Mammary epithelial cell (primary cell): ENCODE measurements around the gene RDX.

Experiments
- EZH2 ChIP-seq: IDR thresholded peaks from 2 replicates; pipeline ENCODE4 v1.6.1; 2012; ENCODE audit warnings: low read length, inconsistent platforms, borderline replicate concordance
- TF ChIP-seq, protein P1 (sequence below), 2 donors: IDR thresholded peaks in 1 of 2; conservative IDR thresholded peaks in 1 of 2; 2 replicates each; pipeline ENCODE4 v1.5.1; 2011 to 2012; ENCODE audit warnings: inconsistent platforms in 2 of 2, low read length in 2 of 2, mild to moderate bottlenecking in 2 of 2, control low read depth in 1 of 2, low read depth in 1 of 2; ENCODE audit not compliant: insufficient read depth in 1 of 2; ENCODE audit errors: extremely low read depth in 1 of 2

DNA sequence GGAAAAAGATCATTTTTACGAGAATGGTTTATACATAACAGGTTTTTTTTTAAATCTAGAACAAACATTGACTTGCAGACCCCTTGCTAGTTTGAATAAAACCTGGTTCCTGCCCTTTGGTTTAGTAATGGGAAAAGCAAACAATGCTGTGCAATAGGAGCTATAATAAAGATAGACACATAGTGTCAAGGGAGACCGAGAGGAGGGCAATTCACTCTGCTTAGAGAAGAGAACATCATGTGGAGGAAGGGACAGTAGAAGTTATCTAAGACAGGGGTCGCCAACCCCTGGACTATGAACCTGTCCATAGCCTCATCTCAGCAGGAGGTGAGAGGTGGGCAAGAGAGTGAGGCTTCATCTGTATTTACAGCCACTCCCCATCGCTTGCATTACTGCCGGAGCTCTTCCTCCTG lies 7.0 kb upstream of the RDX start:
- TF ChIP-seq, protein P1, sequence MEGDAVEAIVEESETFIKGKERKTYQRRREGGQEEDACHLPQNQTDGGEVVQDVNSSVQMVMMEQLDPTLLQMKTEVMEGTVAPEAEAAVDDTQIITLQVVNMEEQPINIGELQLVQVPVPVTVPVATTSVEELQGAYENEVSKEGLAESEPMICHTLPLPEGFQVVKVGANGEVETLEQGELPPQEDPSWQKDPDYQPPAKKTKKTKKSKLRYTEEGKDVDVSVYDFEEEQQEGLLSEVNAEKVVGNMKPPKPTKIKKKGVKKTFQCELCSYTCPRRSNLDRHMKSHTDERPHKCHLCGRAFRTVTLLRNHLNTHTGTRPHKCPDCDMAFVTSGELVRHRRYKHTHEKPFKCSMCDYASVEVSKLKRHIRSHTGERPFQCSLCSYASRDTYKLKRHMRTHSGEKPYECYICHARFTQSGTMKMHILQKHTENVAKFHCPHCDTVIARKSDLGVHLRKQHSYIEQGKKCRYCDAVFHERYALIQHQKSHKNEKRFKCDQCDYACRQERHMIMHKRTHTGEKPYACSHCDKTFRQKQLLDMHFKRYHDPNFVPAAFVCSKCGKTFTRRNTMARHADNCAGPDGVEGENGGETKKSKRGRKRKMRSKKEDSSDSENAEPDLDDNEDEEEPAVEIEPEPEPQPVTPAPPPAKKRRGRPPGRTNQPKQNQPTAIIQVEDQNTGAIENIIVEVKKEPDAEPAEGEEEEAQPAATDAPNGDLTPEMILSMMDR (conservative IDR thresholded peaks at IDR 0.05 in 1 of 2, IDR thresholded peaks at IDR 0.05 in 1 of 2; ENCODE audit: extremely low read depth in 1 of 2, insufficient read depth in 1 of 2, low read depth in 1 of 2, low read length in 2 of 2), result no peak
- TF ChIP-seq EZH2, result no peak
